Liver (tissue), 9 donors: ENCODE measurements around the gene F13A1. TPM values are rescaled to one million over a fixed set of nuclear protein-coding genes. Genes with fewer than 3 reads are reported as not detected.
A peak's percentile ranks its signal among the peaks of the same experiment; 100 is the strongest.

Experiments used
- DNase-seq: peaks from one replicate; pipeline ENCODE4 v3.0.0-alpha.2; 2017; ENCODE audit warnings: low spot score
- H3K27ac ChIP-seq, 2 donors: one replicate each; pipeline ENCODE4 v1.7.0; 2013; ENCODE audit warnings: inconsistent platforms in 2 of 2, low read length in 2 of 2, control low read depth in 1 of 2, low read depth in 1 of 2, mild to moderate bottlenecking in 1 of 2
- H3K27me3 ChIP-seq, 4 donors: one replicate each; pipeline versions ENCODE4 v1.6.1 to v1.7.0; 2013; ENCODE audit warnings: low read length in 3 of 4, inconsistent platforms in 1 of 4, mild to moderate bottlenecking in 1 of 4, moderate library complexity in 1 of 4; ENCODE audit not compliant: control insufficient read depth in 4 of 4, insufficient read depth in 4 of 4
- H3K36me3 ChIP-seq, 4 donors: one replicate each; pipeline versions ENCODE4 v1.6.1 to v1.7.0; 2013; ENCODE audit warnings: low read length in 3 of 4, mild to moderate bottlenecking in 3 of 4, low read depth in 1 of 4, moderate library complexity in 1 of 4; ENCODE audit not compliant: control insufficient read depth in 4 of 4, insufficient read depth in 3 of 4
- H3K4me1 ChIP-seq, 4 donors: one replicate each; pipeline versions ENCODE4 v1.6.1 to v1.7.0; 2013; ENCODE audit warnings: low read length in 3 of 4, mild to moderate bottlenecking in 3 of 4, moderate library complexity in 1 of 4; ENCODE audit not compliant: control insufficient read depth in 4 of 4, insufficient read depth in 4 of 4
- H3K4me3 ChIP-seq, 3 donors: one replicate each; pipeline versions ENCODE4 v1.6.1 to v1.7.0; 2013; ENCODE audit warnings: low read length in 3 of 3, control low read depth in 1 of 3, low read depth in 1 of 3, mild to moderate bottlenecking in 1 of 3
- H3K9ac ChIP-seq, 2 donors: one replicate each; pipeline ENCODE4 v1.7.0; 2013; ENCODE audit warnings: low read length in 2 of 2, mild to moderate bottlenecking in 2 of 2, moderate library complexity in 2 of 2, control low read depth in 1 of 2, low read depth in 1 of 2
- H3K9me3 ChIP-seq, 4 donors: one replicate each; pipeline versions ENCODE4 v1.6.1 to v1.7.0; 2013; ENCODE audit warnings: low read length in 3 of 4; ENCODE audit not compliant: control insufficient read depth in 4 of 4
- CTCF ChIP-seq: fragments of 150-350 bp; IDR thresholded peaks from 2 replicates; pipeline ENCODE4 v1.5.1; 2017; ENCODE audit warnings: improper control_type of control experiment, low read depth, low read length; ENCODE audit not compliant: missing input control
- EGR1 ChIP-seq, 2 donors: IDR thresholded peaks; 2 replicates each; pipeline ENCODE4 v1.6.1; 2016 to 2018; ENCODE audit warnings: antibody characterized with exemption in 2 of 2, low read depth in 2 of 2
- FOXA1 ChIP-seq: IDR thresholded peaks from 2 replicates; pipeline ENCODE4 v1.6.1; 2016; ENCODE audit warnings: antibody characterized with exemption
- FOXA2 ChIP-seq: IDR thresholded peaks from 2 replicates; pipeline ENCODE4 v1.6.1; 2016; ENCODE audit warnings: antibody characterized with exemption
- GABPA ChIP-seq, 2 donors: IDR thresholded peaks in 1 of 2; conservative IDR thresholded peaks in 1 of 2; 2 replicates each; pipeline ENCODE4 v1.6.1; 2016; ENCODE audit warnings: antibody characterized with exemption in 2 of 2, mild to moderate bottlenecking in 1 of 2, moderate library complexity in 1 of 2
- HNF4A ChIP-seq, 2 donors: conservative IDR thresholded peaks; 2 replicates each; pipeline ENCODE4 v1.6.1; 2016; ENCODE audit warnings: antibody characterized with exemption in 2 of 2, mild to moderate bottlenecking in 2 of 2
- HNF4G ChIP-seq: IDR thresholded peaks from 2 replicates; pipeline ENCODE4 v1.6.1; 2016; ENCODE audit warnings: antibody characterized with exemption
- JUND ChIP-seq, 2 donors: IDR thresholded peaks; 2 replicates each; pipeline ENCODE4 v1.6.1; 2016; ENCODE audit warnings: antibody characterized with exemption in 2 of 2
- MAX ChIP-seq: IDR thresholded peaks from 2 replicates; pipeline ENCODE4 v1.6.1; 2016; ENCODE audit warnings: antibody characterized with exemption
- NR2F2 ChIP-seq: IDR thresholded peaks from 2 replicates; pipeline ENCODE4 v1.6.1; 2016; ENCODE audit warnings: antibody characterized with exemption
- RAD21 ChIP-seq, 2 donors: IDR thresholded peaks; 2 replicates each; pipeline ENCODE4 v1.6.1; 2016; ENCODE audit warnings: antibody characterized with exemption in 2 of 2, mild to moderate bottlenecking in 2 of 2
- REST ChIP-seq: IDR thresholded peaks from 2 replicates; pipeline ENCODE4 v1.6.1; 2016; ENCODE audit warnings: antibody characterized with exemption, mild to moderate bottlenecking
- RXRA ChIP-seq, 2 donors: IDR thresholded peaks; 2 replicates each; pipeline ENCODE4 v1.6.1; 2017 to 2018; ENCODE audit warnings: antibody characterized with exemption in 2 of 2, mild to moderate bottlenecking in 1 of 2
- SP1 ChIP-seq: IDR thresholded peaks from 2 replicates; pipeline ENCODE4 v1.6.1; 2018; ENCODE audit warnings: antibody characterized with exemption, mild to moderate bottlenecking
- TAF1 ChIP-seq: conservative IDR thresholded peaks from 2 replicates; pipeline ENCODE4 v1.6.1; 2016; ENCODE audit warnings: antibody characterized with exemption, mild to moderate bottlenecking
- YY1 ChIP-seq: IDR thresholded peaks from 2 replicates; pipeline ENCODE4 v1.6.1; 2016; ENCODE audit warnings: antibody characterized with exemption, mild to moderate bottlenecking
- ZBTB33 ChIP-seq: IDR thresholded peaks from 2 replicates; pipeline ENCODE4 v1.6.1; 2016; ENCODE audit warnings: antibody characterized with exemption
- WGBS: extraction: QIAGEN DNeasy Blood & Tissue Kit; methylation state at CpG from one replicate; pipeline ENCODE4 v1.1.7; 2013; 5-methylcytosine and 5-hydroxymethylcytosine counted together
- polyA plus RNA-seq, 2 donors: library from polyadenylated mRNA; stranded (reverse) in 1 of 2; unstranded in 1 of 2; fragments of 200-250 nt in 1 of 2; fragments of >200 nt in 1 of 2; fragmentation: Nextera tagmentation in 1 of 2; extraction: Ambion mirVana in 1 of 2; gene quantifications; one replicate each; pipeline versions ENCODE4 v1.2.1 to v1.2.3, GENCODE V29; 2013 to 2015
- total RNA-seq, 2 donors: library from RNA; depleted of rRNA; stranded (reverse); fragments of >200 nt; gene quantifications; one replicate each; pipeline ENCODE4 v1.2.3, GENCODE V29; 2014
- donor health status: healthy.
- donor health status: healthy.
- donor health status: healthy.
- donor health status: healthy.
- donor health status: healthy.

The F13A1 gene
- total and polyA plus RNA-seq, 4 donors, result 0.46 to 18.3 (median 5.1) TPM

- TF ChIP-seq REST (no peak), TAF1 (no peak), NR2F2 (no peak), HNF4G (no peak), FOXA1 (no peak)
These were observed 92.6 kb downstream of the F13A1 start (continued) for GRCh38 chr6:6227896-6228295.

DNA sequence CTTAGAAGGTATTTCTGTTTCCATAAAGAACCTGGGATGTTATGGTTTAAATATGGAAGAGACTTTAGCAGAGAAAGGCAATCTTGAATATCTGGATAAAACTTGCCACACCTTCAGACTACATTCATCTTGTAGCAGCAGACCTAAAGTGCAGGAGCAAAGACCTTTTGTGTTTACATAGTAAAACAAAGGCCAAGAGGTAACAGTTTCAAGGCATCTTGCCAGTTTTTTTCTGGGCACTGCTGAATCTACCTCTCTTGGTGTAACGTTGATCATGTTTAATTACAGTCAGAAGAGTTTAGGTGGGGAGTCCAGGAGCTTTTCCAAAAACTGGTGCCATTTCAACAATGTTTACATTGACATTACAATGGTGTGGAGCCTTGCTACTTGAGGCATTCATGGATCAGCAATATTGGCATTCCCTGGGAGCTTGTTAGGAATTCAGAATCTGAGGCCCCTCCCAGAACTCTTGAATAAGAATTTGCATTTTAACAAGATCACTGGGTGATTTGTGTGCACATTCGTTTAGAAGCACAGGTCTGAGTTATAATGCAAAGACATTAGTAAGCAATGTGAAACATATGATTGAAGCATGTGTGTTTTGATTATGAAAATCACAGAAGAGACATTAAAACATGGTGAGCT is 94.5 kb downstream of the F13A1 start:
- H3K9me3 ChIP-seq, result no peaks in the 10 kb centered on the region
- no peak overlapping the region for H3K27ac ChIP-seq
- no peak for DNase-seq
- H3K4me3 ChIP-seq, result no peak overlapping the region
- H3K4me1 ChIP-seq, result no peaks in the 10 kb centered on the region
- no peaks in the 10 kb centered on the region for H3K36me3 ChIP-seq
- WGBS, result 32% methylated on average over 2 of the region's 2 CpGs
- TF ChIP-seq FOXA2 (peak; percentile 59), CTCF (no peak), JUND (IDR thresholded peaks at IDR 0.05) (no peak), RXRA (IDR thresholded peaks at IDR 0.05) (peak in 1 of 2 donors; percentile 20), YY1 (no peak), HNF4A (conservative IDR thresholded peaks at IDR 0.05) (peak; percentile 12 to 27), HNF4G (no peak), GABPA (IDR thresholded peaks at IDR 0.05 in 1 of 2, conservative IDR thresholded peaks at IDR 0.05 in 1 of 2) (no peak), TAF1 (no peak), EGR1 (IDR thresholded peaks at IDR 0.05; ENCODE audit: low read depth in 2 of 2) (no peak), MAX (no peak), ZBTB33 (no peak), SP1 (no peak), RAD21 (IDR thresholded peaks at IDR 0.05) (no peak)
- no peak overlapping the region for H3K9ac ChIP-seq
- H3K27me3 ChIP-seq, result no peaks in the 10 kb centered on the region
